ENCODE data around the gene RPL36AL. TPM values are rescaled to one million over a fixed set of nuclear protein-coding genes. Genes with fewer than 3 reads are reported as not detected.

Gene RPL36AL
- total RNA-seq, 1 experiment from 2014 or later: 207 TPM

DNA sequence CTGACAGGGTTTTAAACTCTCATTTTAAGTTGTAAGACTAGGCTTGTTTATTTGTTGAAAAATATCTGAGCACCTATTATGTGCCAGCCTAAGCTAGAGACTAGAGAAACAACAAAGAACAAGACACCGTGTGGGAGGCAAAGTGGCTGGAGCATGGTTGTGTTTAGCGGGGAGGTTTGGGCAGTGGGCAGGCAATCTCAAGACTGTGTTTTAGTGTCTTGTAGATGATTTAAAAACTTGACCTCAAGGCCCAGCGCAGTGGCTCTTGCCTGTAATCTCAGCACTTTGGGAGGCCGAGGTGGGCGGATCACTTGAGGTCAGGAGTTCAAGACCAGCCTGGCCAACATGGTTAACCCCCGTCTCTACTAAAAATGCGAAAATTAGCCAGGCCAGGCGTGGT lies 7.8 kb downstream of the RPL36AL start:
- H3K23ac ChIP-seq (ENCODE audit: insufficient read length, low read depth, low read length): no peak overlapping the region
- no peak overlapping the region for H4K8ac ChIP-seq (replicated peaks; ENCODE audit: insufficient read length, low read depth, low read length)
- Mint-ChIP-seq H3K36me3 (ENCODE audit: insufficient read depth in 1 of 3, low read depth in 3 of 3) (peaks cover 6 to 41% (median 25%) of the 10 kb centered on the region in 3 experiments; a peak in 6 of 7 replicates), H3K27ac (peak overlapping the region in 2 of 3 experiments; percentile 11 to 83; a peak in 4 of 7 replicates), H3K4me3 (no peak overlapping the region), H3K4me1 (peaks cover 3 to 6% of the 10 kb centered on the region in 2 experiments; a peak in 2 of 4 replicates), H3K9me3 (no peaks in the 10 kb centered on the region), H3K27me3 (ENCODE audit: low read depth) (no peaks in the 10 kb centered on the region)
- no peak overlapping the region for H2AFZ ChIP-seq (ENCODE audit: low read length)
- DNase-seq: no peak
- H2BK5ac ChIP-seq (ENCODE audit: insufficient read length, low read length): no peak overlapping the region
- no peak overlapping the region for H3K56ac ChIP-seq (ENCODE audit: insufficient read length, low read depth, low read length)
- H2BK20ac ChIP-seq (ENCODE audit: low read depth, low read length, poor library complexity, severe bottlenecking): no peak overlapping the region
- H3K4me1 ChIP-seq (ENCODE audit: insufficient read depth, low read length): no peaks in the 10 kb centered on the region
- H3K4me2 ChIP-seq (ENCODE audit: insufficient read depth, insufficient read length, low read length): no peak overlapping the region
- no peak overlapping the region for H3K18ac ChIP-seq (ENCODE audit: insufficient read length, low read depth, low read length)
- H2BK15ac ChIP-seq (ENCODE audit: low read depth, low read length): no peak overlapping the region
- H3K4ac ChIP-seq (ENCODE audit: low read depth, low read length): no peak overlapping the region
- WGBS (ENCODE audit: extremely low coverage, insufficient read length, low lambda C conversion rate): no CpG with 5 or more reads among the region's 8 CpGs
- H3K9ac ChIP-seq (ENCODE audit: extremely low read depth, insufficient read length, low read length): no peak overlapping the region
- H2AK5ac ChIP-seq (ENCODE audit: insufficient read length, low read length): no peak overlapping the region
- H2BK12ac ChIP-seq (ENCODE audit: insufficient read length, low read depth, low read length): no peak overlapping the region
- no peak overlapping the region for H2BK120ac ChIP-seq (ENCODE audit: low read depth, low read length, poor library complexity, severe bottlenecking)
- H3T11ph ChIP-seq (ENCODE audit: low read length): no peak overlapping the region
- no peaks in the 10 kb centered on the region for H3K79me2 ChIP-seq (ENCODE audit: insufficient read depth, low read length)
- no peak overlapping the region for H3K14ac ChIP-seq (ENCODE audit: insufficient read depth, low read length)
- no peaks in the 10 kb centered on the region for H3K9me3 ChIP-seq (ENCODE audit: control insufficient read depth, low read depth, low read length)
- no peak overlapping the region for H4K5ac ChIP-seq (ENCODE audit: insufficient read length, low read depth, low read length)
- no peaks in the 10 kb centered on the region for H4K20me1 ChIP-seq (ENCODE audit: control insufficient read depth, insufficient read depth, insufficient read length)
- H3K79me1 ChIP-seq (ENCODE audit: insufficient read depth, low read depth, low read length, poor library complexity, severe bottlenecking): no peaks in the 10 kb centered on the region
- H4K91ac ChIP-seq (ENCODE audit: insufficient read length, low read depth, low read length): no peak overlapping the region
- TF ChIP-seq, protein P1, sequence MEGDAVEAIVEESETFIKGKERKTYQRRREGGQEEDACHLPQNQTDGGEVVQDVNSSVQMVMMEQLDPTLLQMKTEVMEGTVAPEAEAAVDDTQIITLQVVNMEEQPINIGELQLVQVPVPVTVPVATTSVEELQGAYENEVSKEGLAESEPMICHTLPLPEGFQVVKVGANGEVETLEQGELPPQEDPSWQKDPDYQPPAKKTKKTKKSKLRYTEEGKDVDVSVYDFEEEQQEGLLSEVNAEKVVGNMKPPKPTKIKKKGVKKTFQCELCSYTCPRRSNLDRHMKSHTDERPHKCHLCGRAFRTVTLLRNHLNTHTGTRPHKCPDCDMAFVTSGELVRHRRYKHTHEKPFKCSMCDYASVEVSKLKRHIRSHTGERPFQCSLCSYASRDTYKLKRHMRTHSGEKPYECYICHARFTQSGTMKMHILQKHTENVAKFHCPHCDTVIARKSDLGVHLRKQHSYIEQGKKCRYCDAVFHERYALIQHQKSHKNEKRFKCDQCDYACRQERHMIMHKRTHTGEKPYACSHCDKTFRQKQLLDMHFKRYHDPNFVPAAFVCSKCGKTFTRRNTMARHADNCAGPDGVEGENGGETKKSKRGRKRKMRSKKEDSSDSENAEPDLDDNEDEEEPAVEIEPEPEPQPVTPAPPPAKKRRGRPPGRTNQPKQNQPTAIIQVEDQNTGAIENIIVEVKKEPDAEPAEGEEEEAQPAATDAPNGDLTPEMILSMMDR (conservative IDR thresholded peaks at IDR 0.05): no peak
- no peaks in the 10 kb centered on the region for H3K23me2 ChIP-seq (ENCODE audit: insufficient read length, low read depth, low read length, poor library complexity, severe bottlenecking)
- H3K27ac ChIP-seq (ENCODE audit: insufficient read length, low read depth, low read length): no peak overlapping the region
- H3K27me3 ChIP-seq (ENCODE audit: insufficient read depth, low read length): no peaks in the 10 kb centered on the region
